NB4 (cell line): Measurements from ENCODE around the gene SDSL.

Experiments used
- MYC ChIP-seq: IDR thresholded peaks from 2 replicates; pipeline ENCODE4 v1.6.1; 2011; ENCODE audit warnings: low read depth, low read length
- POLR2A ChIP-seq: IDR thresholded peaks from 2 replicates; pipeline ENCODE4 v1.6.1; 2011; ENCODE audit warnings: mild to moderate bottlenecking; ENCODE audit not compliant: insufficient read length; ENCODE audit errors: extremely low read depth
- TF ChIP-seq, protein P1 (sequence below): IDR thresholded peaks from one replicate; pipeline ENCODE4 v1.5.1; 2012; ENCODE audit warnings: low read depth, low read length
- TF ChIP-seq, protein P2 (sequence below): IDR thresholded peaks from 2 replicates; pipeline ENCODE4 v1.6.1; 2011; ENCODE audit warnings: low read depth, low read length

DNA sequence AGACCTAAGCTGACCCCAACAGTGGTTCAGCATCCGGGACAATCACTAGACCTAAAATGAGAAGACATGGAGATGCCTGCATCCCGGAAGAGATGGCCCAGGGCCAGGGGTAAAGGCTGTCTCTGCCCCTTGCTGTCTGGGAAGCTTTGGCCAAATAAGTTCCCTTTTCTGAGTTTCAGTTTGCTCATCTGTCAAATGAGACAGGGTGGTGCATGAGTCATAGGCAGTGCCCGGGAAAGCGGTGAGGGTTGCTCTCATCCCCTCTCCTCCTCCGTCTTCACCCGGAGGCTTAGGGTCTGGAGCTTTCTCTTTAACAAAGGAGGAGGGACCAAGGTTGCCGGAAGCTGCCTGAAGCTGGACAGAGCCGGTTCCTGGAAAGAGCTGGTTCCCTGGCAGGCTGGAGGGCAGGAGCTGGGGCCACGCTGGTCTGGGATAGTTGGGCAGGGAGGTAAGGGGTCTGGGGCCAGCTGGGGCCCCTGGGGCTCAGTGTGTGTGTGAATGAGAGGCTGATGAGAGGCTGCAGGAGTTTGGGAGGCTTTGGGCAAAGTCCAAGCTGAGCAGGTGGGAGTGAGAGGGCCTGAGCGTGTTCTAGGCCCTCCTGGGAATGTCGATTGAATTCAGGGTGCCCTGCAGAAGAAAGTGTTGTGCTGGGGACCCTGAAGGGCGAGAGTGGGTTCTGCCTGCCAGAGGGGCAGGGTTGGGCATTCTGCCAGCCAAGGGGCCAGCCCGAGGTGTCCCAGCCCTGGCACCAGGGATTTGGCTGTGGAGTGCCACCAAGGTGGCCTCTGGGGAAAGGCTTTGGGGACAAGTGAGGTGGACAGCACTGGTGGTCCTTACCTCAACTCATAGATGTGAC is at the start of gene SDSL:
- TF ChIP-seq POLR2A (peak; percentile 74), MYC (no peak; the same call in 1 of the 2 replicates)
- TF ChIP-seq, protein P1, sequence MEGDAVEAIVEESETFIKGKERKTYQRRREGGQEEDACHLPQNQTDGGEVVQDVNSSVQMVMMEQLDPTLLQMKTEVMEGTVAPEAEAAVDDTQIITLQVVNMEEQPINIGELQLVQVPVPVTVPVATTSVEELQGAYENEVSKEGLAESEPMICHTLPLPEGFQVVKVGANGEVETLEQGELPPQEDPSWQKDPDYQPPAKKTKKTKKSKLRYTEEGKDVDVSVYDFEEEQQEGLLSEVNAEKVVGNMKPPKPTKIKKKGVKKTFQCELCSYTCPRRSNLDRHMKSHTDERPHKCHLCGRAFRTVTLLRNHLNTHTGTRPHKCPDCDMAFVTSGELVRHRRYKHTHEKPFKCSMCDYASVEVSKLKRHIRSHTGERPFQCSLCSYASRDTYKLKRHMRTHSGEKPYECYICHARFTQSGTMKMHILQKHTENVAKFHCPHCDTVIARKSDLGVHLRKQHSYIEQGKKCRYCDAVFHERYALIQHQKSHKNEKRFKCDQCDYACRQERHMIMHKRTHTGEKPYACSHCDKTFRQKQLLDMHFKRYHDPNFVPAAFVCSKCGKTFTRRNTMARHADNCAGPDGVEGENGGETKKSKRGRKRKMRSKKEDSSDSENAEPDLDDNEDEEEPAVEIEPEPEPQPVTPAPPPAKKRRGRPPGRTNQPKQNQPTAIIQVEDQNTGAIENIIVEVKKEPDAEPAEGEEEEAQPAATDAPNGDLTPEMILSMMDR = no peak
- TF ChIP-seq, protein P2, sequence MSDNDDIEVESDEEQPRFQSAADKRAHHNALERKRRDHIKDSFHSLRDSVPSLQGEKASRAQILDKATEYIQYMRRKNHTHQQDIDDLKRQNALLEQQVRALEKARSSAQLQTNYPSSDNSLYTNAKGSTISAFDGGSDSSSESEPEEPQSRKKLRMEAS = peak; percentile 71; the same call in 1 of the 2 replicates
